GM23338 (cell line): Measurements from ENCODE around the gene MROH7. TPM values are rescaled to one million over a fixed set of nuclear protein-coding genes. Genes with fewer than 3 reads are reported as not detected.

Experiments
- ATAC-seq: fragments of 200-7000 bp; cut with Tn5 transposase; 3 replicates; pipeline ENCODE4 v1.9.1; 2020
- DNase-seq: peaks from one replicate; pipeline ENCODE4 v3.0.0-alpha.2; 2015; ENCODE audit warnings: low spot score
- H2AFZ ChIP-seq: fragments of 200-600 bp; sonication (generic); 2 replicates; pipeline ENCODE4 v1.8.0; 2016; ENCODE audit warnings: antibody characterized with exemption, mild to moderate bottlenecking, moderate library complexity
- H3F3A ChIP-seq: fragments of 200-600 bp; sonication (generic); replicated peaks from 2 replicates; pipeline ENCODE4 v1.8.0; 2017; ENCODE audit warnings: antibody characterized with exemption, mixed run types, low read depth
- H3K27ac ChIP-seq: fragments of 200-600 bp; sonication (generic); 2 replicates; pipeline ENCODE4 v1.6.1; 2016; ENCODE audit warnings: low read depth
- H3K27me3 ChIP-seq: fragments of 200-600 bp; sonication (generic); 2 replicates; pipeline ENCODE4 v1.8.0; 2016; ENCODE audit warnings: mild to moderate bottlenecking, mixed run types, moderate library complexity; ENCODE audit not compliant: insufficient read depth
- H3K36me3 ChIP-seq: fragments of 200-600 bp; sonication (generic); 2 replicates; pipeline ENCODE4 v1.8.0; 2016; ENCODE audit warnings: mild to moderate bottlenecking; ENCODE audit not compliant: insufficient read depth
- H3K4me1 ChIP-seq: fragments of 200-600 bp; sonication (generic); 2 replicates; pipeline ENCODE4 v1.8.0; 2016; ENCODE audit warnings: mild to moderate bottlenecking, moderate library complexity; ENCODE audit not compliant: insufficient read depth
- H3K4me2 ChIP-seq: fragments of 200-600 bp; sonication (generic); 2 replicates; pipeline ENCODE4 v1.7.1; 2017; ENCODE audit warnings: mixed run types
- H3K4me3 ChIP-seq: fragments of 200-600 bp; sonication (generic); 2 replicates; pipeline ENCODE4 v1.6.1; 2016; ENCODE audit warnings: mixed run types
- H3K79me2 ChIP-seq: fragments of 200-600 bp; sonication (generic); replicated peaks from 2 replicates; pipeline ENCODE4 v1.8.0; 2017; ENCODE audit warnings: mild to moderate bottlenecking; ENCODE audit not compliant: insufficient read depth
- H3K9me2 ChIP-seq: fragments of 200-600 bp; sonication (generic); 2 replicates; pipeline ENCODE4 v1.8.0; 2017; ENCODE audit not compliant: insufficient read depth
- H4K20me1 ChIP-seq: fragments of 200-600 bp; sonication (generic); replicated peaks from 2 replicates; pipeline ENCODE4 v1.8.0; 2017; ENCODE audit warnings: mild to moderate bottlenecking; ENCODE audit not compliant: insufficient read depth
- H3K27ac Mint-ChIP-seq: 2 replicates; pipeline ENCODE4 v1.8.0; 2020; ENCODE audit warnings: inconsistent platforms, mild to moderate bottlenecking, moderate library complexity, mixed read lengths
- H3K27me3 Mint-ChIP-seq: 3 replicates; pipeline ENCODE4 v1.8.0; 2022; ENCODE audit warnings: low read depth, mild to moderate bottlenecking, moderate library complexity, mixed read lengths, inconsistent platforms; ENCODE audit not compliant: insufficient read depth, poor library complexity
- H3K36me3 Mint-ChIP-seq: 3 replicates; pipeline ENCODE4 v1.8.0; 2021; ENCODE audit warnings: low read depth, mild to moderate bottlenecking, inconsistent platforms, moderate library complexity, mixed read lengths
- H3K4me1 Mint-ChIP-seq: 3 replicates; pipeline ENCODE4 v1.8.0; 2020; ENCODE audit warnings: mild to moderate bottlenecking, inconsistent platforms, mixed read lengths
- H3K4me3 Mint-ChIP-seq: 3 replicates; pipeline ENCODE4 v1.8.0; 2021; ENCODE audit warnings: moderate library complexity, mild to moderate bottlenecking, inconsistent platforms, mixed read lengths
- H3K9me3 Mint-ChIP-seq: 3 replicates; pipeline ENCODE4 v1.8.0; 2020; ENCODE audit warnings: moderate library complexity, mild to moderate bottlenecking, inconsistent platforms, mixed read lengths
- CREB1 ChIP-seq: fragments of 250-450 bp; sonication (Bioruptor Pico); IDR thresholded peaks from 2 replicates; pipeline ENCODE4 v1.5.0; 2020; ENCODE audit warnings: low read depth, mild to moderate bottlenecking, moderate library complexity
- CTCF ChIP-seq, 2 experiments: fragments of 200-600 bp in 1 of 2; sonication (generic) in 1 of 2; conservative IDR thresholded peaks; 2 replicates each; pipeline versions ENCODE4 v1.5.1 to v1.6.1; 2016 to 2017; ENCODE audit warnings: antibody characterized with exemption in 2 of 2, low read depth in 2 of 2, mild to moderate bottlenecking in 2 of 2, moderate library complexity in 1 of 2
- EZH2 ChIP-seq: fragments of 200-600 bp; sonication (generic); IDR thresholded peaks from one replicate; pipeline ENCODE4 v1.8.0; 2017; ENCODE audit warnings: antibody characterized with exemption, mild to moderate bottlenecking, low read depth; ENCODE audit not compliant: unreplicated experiment
- EZH2phosphoT487 ChIP-seq: fragments of 200-600 bp; sonication (generic); IDR thresholded peaks from one replicate; pipeline ENCODE4 v1.8.1; 2018; ENCODE audit warnings: antibody characterized with exemption; ENCODE audit not compliant: unreplicated experiment
- JUNB ChIP-seq: IDR thresholded peaks from one replicate; pipeline ENCODE4 v1.6.1; 2016; ENCODE audit warnings: antibody characterized with exemption; ENCODE audit not compliant: unreplicated experiment
- NANOG ChIP-seq: IDR thresholded peaks from 2 replicates; pipeline ENCODE4 v1.6.1; 2016; ENCODE audit warnings: antibody characterized with exemption, borderline replicate concordance
- POLR2AphosphoS5 ChIP-seq: IDR thresholded peaks from 2 replicates; pipeline ENCODE4 v1.6.1; 2016; ENCODE audit warnings: antibody characterized with exemption, low read depth
- REST ChIP-seq: IDR thresholded peaks from one replicate; pipeline ENCODE4 v1.6.1; 2018; ENCODE audit warnings: antibody characterized with exemption; ENCODE audit not compliant: unreplicated experiment
- STAT1 ChIP-seq: IDR thresholded peaks from one replicate; pipeline ENCODE4 v1.6.1; 2016; ENCODE audit warnings: antibody characterized with exemption; ENCODE audit not compliant: unreplicated experiment
- ZNF114 ChIP-seq: fragments of 250-450 bp; sonication (Bioruptor Pico); IDR thresholded peaks from 2 replicates; pipeline ENCODE4 v1.5.0; 2020; ENCODE audit warnings: mild to moderate bottlenecking, moderate library complexity
- ZNF331 ChIP-seq: fragments of 250-450 bp; sonication (Bioruptor Pico); IDR thresholded peaks from 2 replicates; pipeline ENCODE4 v1.5.0; 2020; ENCODE audit warnings: low read depth, mild to moderate bottlenecking, moderate library complexity
- polyA plus RNA-seq: library from polyadenylated mRNA; unstranded; fragments of >200 nt; fragmentation: Nextera tagmentation; extraction: Ambion mirVana; gene quantifications from 2 replicates; pipeline ENCODE4 v1.2.1, GENCODE V29; 2016
- total RNA-seq: library from RNA; depleted of rRNA; stranded (reverse); fragments of >200 nt; shearing (Covaris generic); gene quantifications from 2 replicates; pipeline ENCODE4 v1.2.3, GENCODE V29; 2014
- TF ChIP-seq, protein P1 (sequence below): fragments of 250-450 bp; sonication (Bioruptor Pico); IDR thresholded peaks from 2 replicates; pipeline ENCODE4 v1.5.0; 2020; ENCODE audit warnings: mild to moderate bottlenecking, moderate library complexity
- TF ChIP-seq, protein P2 (sequence below): IDR thresholded peaks from 2 replicates; pipeline ENCODE4 v1.6.1; 2016; ENCODE audit warnings: antibody characterized with exemption

Gene MROH7
- total and polyA plus RNA-seq, 2 experiments from 2014 or later, result 0.17 TPM; not detected in 1

GRCh38 chr1:54741531-54741930 is 99.9 kb downstream of the MROH7 start:
- Histone ChIP-seq H3K79me2 (no peaks in the 10 kb centered on the region), H3K9me2 (no peaks in the 10 kb centered on the region), H3K4me1 (no peaks in the 10 kb centered on the region), H3F3A (no peaks in the 10 kb centered on the region), H3K27me3 (no peaks in the 10 kb centered on the region), H3K27ac (no peak overlapping the region), H2AFZ (no peak overlapping the region), H3K4me3 (no peak overlapping the region), H3K4me2 (no peak overlapping the region), H4K20me1 (no peaks in the 10 kb centered on the region; the same call in none of the 2 replicates), H3K36me3 (peaks cover 9% of the 10 kb centered on the region)
- no peak overlapping the region for H3K4me3 Mint-ChIP-seq
- DNase-seq (no peak), ATAC-seq (no peak)
- no peak overlapping the region for H3K27ac Mint-ChIP-seq
- peaks cover 4% of the 10 kb centered on the region for H3K27me3 Mint-ChIP-seq
- peaks cover 50% of the 10 kb centered on the region for H3K36me3 Mint-ChIP-seq
- no peak for TF ChIP-seq POLR2AphosphoS5
- TF ChIP-seq ZNF114 (CRISPR knock-in tag), result no peak
- TF ChIP-seq, protein P1, sequence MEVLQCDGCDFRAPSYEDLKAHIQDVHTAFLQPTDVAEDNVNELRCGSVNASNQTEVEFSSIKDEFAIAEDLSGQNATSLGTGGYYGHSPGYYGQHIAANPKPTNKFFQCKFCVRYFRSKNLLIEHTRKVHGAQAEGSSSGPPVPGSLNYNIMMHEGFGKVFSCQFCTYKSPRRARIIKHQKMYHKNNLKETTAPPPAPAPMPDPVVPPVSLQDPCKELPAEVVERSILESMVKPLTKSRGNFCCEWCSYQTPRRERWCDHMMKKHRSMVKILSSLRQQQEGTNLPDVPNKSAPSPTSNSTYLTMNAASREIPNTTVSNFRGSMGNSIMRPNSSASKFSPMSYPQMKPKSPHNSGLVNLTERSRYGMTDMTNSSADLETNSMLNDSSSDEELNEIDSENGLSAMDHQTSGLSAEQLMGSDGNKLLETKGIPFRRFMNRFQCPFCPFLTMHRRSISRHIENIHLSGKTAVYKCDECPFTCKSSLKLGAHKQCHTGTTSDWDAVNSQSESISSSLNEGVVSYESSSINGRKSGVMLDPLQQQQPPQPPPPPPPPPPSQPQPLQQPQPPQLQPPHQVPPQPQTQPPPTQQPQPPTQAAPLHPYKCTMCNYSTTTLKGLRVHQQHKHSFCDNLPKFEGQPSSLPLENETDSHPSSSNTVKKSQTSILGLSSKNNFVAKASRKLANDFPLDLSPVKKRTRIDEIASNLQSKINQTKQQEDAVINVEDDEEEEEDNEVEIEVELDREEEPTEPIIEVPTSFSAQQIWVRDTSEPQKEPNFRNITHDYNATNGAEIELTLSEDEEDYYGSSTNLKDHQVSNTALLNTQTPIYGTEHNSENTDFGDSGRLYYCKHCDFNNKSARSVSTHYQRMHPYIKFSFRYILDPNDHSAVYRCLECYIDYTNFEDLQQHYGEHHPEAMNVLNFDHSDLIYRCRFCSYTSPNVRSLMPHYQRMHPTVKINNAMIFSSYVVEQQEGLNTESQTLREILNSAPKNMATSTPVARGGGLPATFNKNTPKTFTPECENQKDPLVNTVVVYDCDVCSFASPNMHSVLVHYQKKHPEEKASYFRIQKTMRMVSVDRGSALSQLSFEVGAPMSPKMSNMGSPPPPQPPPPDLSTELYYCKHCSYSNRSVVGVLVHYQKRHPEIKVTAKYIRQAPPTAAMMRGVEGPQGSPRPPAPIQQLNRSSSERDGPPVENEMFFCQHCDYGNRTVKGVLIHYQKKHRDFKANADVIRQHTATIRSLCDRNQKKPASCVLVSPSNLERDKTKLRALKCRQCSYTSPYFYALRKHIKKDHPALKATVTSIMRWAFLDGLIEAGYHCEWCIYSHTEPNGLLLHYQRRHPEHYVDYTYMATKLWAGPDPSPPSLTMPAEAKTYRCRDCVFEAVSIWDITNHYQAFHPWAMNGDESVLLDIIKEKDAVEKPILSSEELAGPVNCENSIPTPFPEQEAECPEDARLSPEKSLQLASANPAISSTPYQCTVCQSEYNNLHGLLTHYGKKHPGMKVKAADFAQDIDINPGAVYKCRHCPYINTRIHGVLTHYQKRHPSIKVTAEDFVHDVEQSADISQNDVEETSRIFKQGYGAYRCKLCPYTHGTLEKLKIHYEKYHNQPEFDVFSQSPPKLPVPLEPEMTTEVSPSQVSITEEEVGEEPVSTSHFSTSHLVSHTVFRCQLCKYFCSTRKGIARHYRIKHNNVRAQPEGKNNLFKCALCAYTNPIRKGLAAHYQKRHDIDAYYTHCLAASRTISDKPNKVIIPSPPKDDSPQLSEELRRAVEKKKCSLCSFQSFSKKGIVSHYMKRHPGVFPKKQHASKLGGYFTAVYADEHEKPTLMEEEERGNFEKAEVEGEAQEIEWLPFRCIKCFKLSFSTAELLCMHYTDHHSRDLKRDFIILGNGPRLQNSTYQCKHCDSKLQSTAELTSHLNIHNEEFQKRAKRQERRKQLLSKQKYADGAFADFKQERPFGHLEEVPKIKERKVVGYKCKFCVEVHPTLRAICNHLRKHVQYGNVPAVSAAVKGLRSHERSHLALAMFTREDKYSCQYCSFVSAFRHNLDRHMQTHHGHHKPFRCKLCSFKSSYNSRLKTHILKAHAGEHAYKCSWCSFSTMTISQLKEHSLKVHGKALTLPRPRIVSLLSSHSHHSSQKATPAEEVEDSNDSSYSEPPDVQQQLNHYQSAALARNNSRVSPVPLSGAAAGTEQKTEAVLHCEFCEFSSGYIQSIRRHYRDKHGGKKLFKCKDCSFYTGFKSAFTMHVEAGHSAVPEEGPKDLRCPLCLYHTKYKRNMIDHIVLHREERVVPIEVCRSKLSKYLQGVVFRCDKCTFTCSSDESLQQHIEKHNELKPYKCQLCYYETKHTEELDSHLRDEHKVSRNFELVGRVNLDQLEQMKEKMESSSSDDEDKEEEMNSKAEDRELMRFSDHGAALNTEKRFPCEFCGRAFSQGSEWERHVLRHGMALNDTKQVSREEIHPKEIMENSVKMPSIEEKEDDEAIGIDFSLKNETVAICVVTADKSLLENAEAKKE, result no peak
- no peak for TF ChIP-seq NANOG
- no peak for TF ChIP-seq CREB1 (CRISPR knock-in tag)
- TF ChIP-seq, protein P2, sequence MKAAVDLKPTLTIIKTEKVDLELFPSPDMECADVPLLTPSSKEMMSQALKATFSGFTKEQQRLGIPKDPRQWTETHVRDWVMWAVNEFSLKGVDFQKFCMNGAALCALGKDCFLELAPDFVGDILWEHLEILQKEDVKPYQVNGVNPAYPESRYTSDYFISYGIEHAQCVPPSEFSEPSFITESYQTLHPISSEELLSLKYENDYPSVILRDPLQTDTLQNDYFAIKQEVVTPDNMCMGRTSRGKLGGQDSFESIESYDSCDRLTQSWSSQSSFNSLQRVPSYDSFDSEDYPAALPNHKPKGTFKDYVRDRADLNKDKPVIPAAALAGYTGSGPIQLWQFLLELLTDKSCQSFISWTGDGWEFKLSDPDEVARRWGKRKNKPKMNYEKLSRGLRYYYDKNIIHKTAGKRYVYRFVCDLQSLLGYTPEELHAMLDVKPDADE, result no peak
- TF ChIP-seq JUNB, result no peak
- no peak for TF ChIP-seq EZH2
- TF ChIP-seq REST, result no peak
- TF ChIP-seq ZNF331 (CRISPR knock-in tag), result no peak
- TF ChIP-seq EZH2phosphoT487, result no peak
- no peak for TF ChIP-seq CTCF (conservative IDR thresholded peaks at IDR 0.05; ENCODE audit: low read depth in 2 of 2)
- TF ChIP-seq STAT1, result no peak
- H3K9me3 Mint-ChIP-seq, result peaks cover 2% of the 10 kb centered on the region; the same call in 1 of the 3 replicates
- peaks cover 2% of the 10 kb centered on the region; the same call in 2 of the 3 replicates for H3K4me1 Mint-ChIP-seq
